Hepatocyte (in vitro differentiated cells): ENCODE measurements around the gene SMARCD2. TPM values are rescaled to one million over a fixed set of nuclear protein-coding genes. Genes with fewer than 3 reads are reported as not detected.

Experiments used
- DNase-seq: peaks from one replicate; pipeline ENCODE4 v3.0.0-alpha.2; 2016; ENCODE audit warnings: low spot score
- H2AFZ ChIP-seq: fragments of 200-600 bp; sonication (generic); 2 replicates; pipeline ENCODE4 v1.6.0; 2016; ENCODE audit warnings: antibody characterized with exemption, mild to moderate bottlenecking
- H3K27ac ChIP-seq: fragments of 200-600 bp; sonication (generic); 2 replicates; pipeline ENCODE4 v1.5.1; 2016; ENCODE audit warnings: mild to moderate bottlenecking
- H3K27me3 ChIP-seq: fragments of 200-600 bp; sonication (generic); 2 replicates; pipeline ENCODE4 v1.6.1; 2016
- H3K36me3 ChIP-seq: fragments of 200-600 bp; sonication (generic); replicated peaks from 2 replicates; pipeline ENCODE4 v1.5.1; 2016; ENCODE audit warnings: low read depth; ENCODE audit not compliant: insufficient read depth
- H3K4me1 ChIP-seq: fragments of 200-600 bp; sonication (generic); 2 replicates; pipeline ENCODE4 v1.5.1; 2016; ENCODE audit warnings: mild to moderate bottlenecking, moderate library complexity; ENCODE audit not compliant: insufficient read depth
- H3K4me2 ChIP-seq: fragments of 200-600 bp; sonication (generic); 2 replicates; pipeline ENCODE4 v1.6.0; 2016
- H3K4me3 ChIP-seq: fragments of 200-600 bp; sonication (generic); 2 replicates; pipeline ENCODE4 v1.5.1; 2016; ENCODE audit warnings: mild to moderate bottlenecking
- H3K79me2 ChIP-seq: fragments of 200-600 bp; sonication (generic); 2 replicates; pipeline ENCODE4 v1.6.0; 2017; ENCODE audit warnings: mild to moderate bottlenecking
- H3K9me2 ChIP-seq: fragments of 200-600 bp; sonication (generic); replicated peaks from 2 replicates; pipeline ENCODE4 v1.6.0; 2017; ENCODE audit warnings: mild to moderate bottlenecking; ENCODE audit not compliant: insufficient read depth
- H3K9me3 ChIP-seq: fragments of 200-600 bp; sonication (generic); 2 replicates; pipeline ENCODE4 v1.5.1; 2016; ENCODE audit warnings: low read depth, mild to moderate bottlenecking
- H4K20me1 ChIP-seq: fragments of 200-600 bp; sonication (generic); 2 replicates; pipeline ENCODE4 v1.6.0; 2016; ENCODE audit warnings: mild to moderate bottlenecking; ENCODE audit not compliant: insufficient read depth, poor library complexity, severe bottlenecking
- CTCF ChIP-seq: fragments of 200-600 bp; sonication (generic); IDR thresholded peaks from 2 replicates; pipeline ENCODE4 v1.5.1; 2016; ENCODE audit warnings: antibody characterized with exemption, mild to moderate bottlenecking; ENCODE audit not compliant: poor library complexity
- EZH2 ChIP-seq: fragments of 200-600 bp; sonication (generic); IDR thresholded peaks from 2 replicates; pipeline ENCODE4 v1.6.1; 2016; ENCODE audit warnings: antibody characterized with exemption, mild to moderate bottlenecking, borderline replicate concordance
- EZH2phosphoT487 ChIP-seq: fragments of 200-600 bp; sonication (generic); IDR thresholded peaks from one replicate; pipeline ENCODE4 v1.6.1; 2018; ENCODE audit warnings: antibody characterized with exemption, mild to moderate bottlenecking, low read depth, moderate library complexity; ENCODE audit not compliant: unreplicated experiment, severe bottlenecking
- WGBS: methylation state at CpG from one replicate; pipeline ENCODE4 v1.1.6; 2016; ENCODE audit warnings: low lambda C conversion rate; ENCODE audit errors: missing lambda C conversion rate; 5-methylcytosine and 5-hydroxymethylcytosine counted together
- polyA plus RNA-seq: library from polyadenylated mRNA; unstranded; fragments of >200 nt; fragmentation: Nextera tagmentation; extraction: Ambion mirVana; gene quantifications from 2 replicates; pipeline ENCODE4 v1.2.1, GENCODE V29; 2016
- total RNA-seq: library from RNA; depleted of rRNA; stranded (reverse); fragments of >200 nt; gene quantifications from 2 replicates; pipeline ENCODE4 v1.2.3, GENCODE V29; 2014

The SMARCD2 gene
- total and polyA plus RNA-seq, 2 experiments from 2014 or later, result 52.9 to 65.7 TPM

- H3K36me3 ChIP-seq, result peaks cover 8% of the 10 kb centered on the region
- no peaks in the 10 kb centered on the region for H3K9me3 ChIP-seq
- peaks cover 28% of the 10 kb centered on the region for H3K79me2 ChIP-seq
- H3K4me2 ChIP-seq, result no peak overlapping the region
- H3K9me2 ChIP-seq, result no peaks in the 10 kb centered on the region
- TF ChIP-seq CTCF (no peak), EZH2phosphoT487 (no peak), EZH2 (no peak)
- no peaks in the 10 kb centered on the region for H3K27me3 ChIP-seq
- no peak for DNase-seq
- no peaks in the 10 kb centered on the region for H3K4me1 ChIP-seq
- no peak overlapping the region for H2AFZ ChIP-seq
- no peak overlapping the region for H3K4me3 ChIP-seq
- no peaks in the 10 kb centered on the region for H4K20me1 ChIP-seq
- 80% methylated on average over 2 of the region's 2 CpGs for WGBS
- no peak overlapping the region for H3K27ac ChIP-seq
Observed at GRCh38 chr17:63805591-63805990, 36.9 kb downstream of the SMARCD2 start.

- Histone ChIP-seq H3K79me2 (peaks cover 26% of the 10 kb centered on the region), H3K4me3 (no peak overlapping the region), H3K27ac (no peak overlapping the region), H3K9me2 (no peaks in the 10 kb centered on the region), H4K20me1 (no peaks in the 10 kb centered on the region), H2AFZ (no peak overlapping the region), H3K9me3 (no peaks in the 10 kb centered on the region), H3K4me1 (no peaks in the 10 kb centered on the region), H3K36me3 (peaks cover 8% of the 10 kb centered on the region), H3K27me3 (no peaks in the 10 kb centered on the region), H3K4me2 (no peak overlapping the region)
- TF ChIP-seq EZH2phosphoT487, result no peak
- no peak for TF ChIP-seq CTCF
- no peak for TF ChIP-seq EZH2
- 100% methylated on average over 1 of the region's 1 CpG for WGBS
- DNase-seq, result no peak
Observed at GRCh38 chr17:63804328-63804727, 38.2 kb downstream of the SMARCD2 start.

- TF ChIP-seq EZH2phosphoT487, result no peak
- TF ChIP-seq CTCF, result no peak
- no peak for TF ChIP-seq EZH2
- H3K27me3 ChIP-seq, result no peaks in the 10 kb centered on the region
- H3K9me2 ChIP-seq, result no peaks in the 10 kb centered on the region
- H3K4me2 ChIP-seq, result no peak overlapping the region
- H3K79me2 ChIP-seq, result peaks cover 26% of the 10 kb centered on the region
- no peak overlapping the region for H2AFZ ChIP-seq
- H4K20me1 ChIP-seq, result no peaks in the 10 kb centered on the region
- DNase-seq, result no peak
- H3K36me3 ChIP-seq, result peaks cover 21% of the 10 kb centered on the region
- no peaks in the 10 kb centered on the region for H3K4me1 ChIP-seq
- WGBS, result 100% methylated on average over 1 of the region's 1 CpG
- no peaks in the 10 kb centered on the region for H3K9me3 ChIP-seq
- H3K4me3 ChIP-seq, result no peak overlapping the region
- no peak overlapping the region for H3K27ac ChIP-seq
Observed at GRCh38 chr17:63800783-63801182, 41.7 kb downstream of the SMARCD2 start.
